Activated CD4-positive, alpha-beta T cell treated with anti-CD3 and anti-CD28 coated beads, Interleukin-2, Interleukin-6, amounts not matched to agents 100 ng/mL and 50 ng/mL, durations not matched to agents 16 hours and 8 hours (primary cell): Measurements from ENCODE around the gene ARPP21.
"Not testable (repeated sequence)": the region's sequence is repeated elsewhere in the genome, so short reads cannot be mapped to it uniquely, and the experiment has no call there.

Experiments
- DNase-seq: peaks from one replicate; pipeline ENCODE4 v3.0.0-alpha.2; 2020

ARPP21 gene

DNA sequence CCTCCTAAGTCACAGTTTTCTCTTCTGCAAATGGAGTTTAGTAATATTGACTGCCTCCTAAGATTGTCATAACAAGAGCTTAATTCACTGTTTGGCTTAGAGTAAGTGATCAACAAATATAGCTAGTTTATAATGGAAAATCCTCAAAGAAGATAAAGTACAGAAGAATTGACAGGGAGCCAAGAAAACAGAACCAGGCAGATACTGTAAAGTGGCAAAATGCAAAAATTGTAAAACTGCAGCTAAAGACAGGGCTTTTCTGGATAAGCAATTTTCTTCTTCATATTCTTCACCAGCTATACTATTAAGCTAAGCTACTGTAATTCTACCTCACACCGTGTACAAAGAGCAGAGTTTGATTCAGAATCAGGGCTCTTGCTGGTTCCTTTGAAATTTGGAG lies 148.6 kb downstream of the ARPP21 start:
- no peak for DNase-seq

DNA sequence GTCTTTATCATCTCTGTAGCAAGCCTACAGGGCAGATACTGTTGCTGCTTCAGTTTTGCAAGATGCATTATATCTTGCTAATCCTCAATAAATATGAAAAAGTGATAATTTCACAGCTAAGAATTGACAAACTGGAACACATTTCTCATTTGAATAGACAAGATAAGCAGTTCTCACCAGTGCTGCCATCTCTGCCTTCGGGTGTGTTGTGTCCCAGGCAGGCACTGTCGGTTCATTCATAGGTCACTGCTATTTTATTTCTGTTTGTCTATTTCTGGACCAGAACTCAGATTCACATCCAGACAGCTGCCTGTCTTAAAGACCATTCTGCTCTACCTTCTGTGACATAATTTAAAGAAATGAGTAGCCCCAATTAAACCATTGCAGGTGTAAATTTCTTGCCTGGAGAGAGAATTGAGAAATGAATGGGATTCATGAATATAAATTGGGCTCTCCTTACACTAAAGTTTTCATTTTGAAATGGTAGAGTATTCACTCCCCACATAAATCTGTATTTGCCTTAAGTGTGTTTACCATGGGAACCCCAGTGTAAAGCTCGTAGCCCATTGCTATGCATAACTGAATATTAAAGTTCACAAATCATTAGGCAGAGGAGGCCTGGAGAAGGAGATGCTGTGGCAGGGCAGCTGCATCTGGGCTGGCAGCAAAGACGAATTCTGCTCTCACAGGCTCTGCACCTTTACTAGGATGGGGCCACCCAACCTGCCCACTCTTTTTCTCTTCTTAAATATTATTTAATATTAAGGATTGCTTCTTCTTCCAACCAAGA lies 149.9 kb downstream of the ARPP21 start:
- no peak for DNase-seq

DNA sequence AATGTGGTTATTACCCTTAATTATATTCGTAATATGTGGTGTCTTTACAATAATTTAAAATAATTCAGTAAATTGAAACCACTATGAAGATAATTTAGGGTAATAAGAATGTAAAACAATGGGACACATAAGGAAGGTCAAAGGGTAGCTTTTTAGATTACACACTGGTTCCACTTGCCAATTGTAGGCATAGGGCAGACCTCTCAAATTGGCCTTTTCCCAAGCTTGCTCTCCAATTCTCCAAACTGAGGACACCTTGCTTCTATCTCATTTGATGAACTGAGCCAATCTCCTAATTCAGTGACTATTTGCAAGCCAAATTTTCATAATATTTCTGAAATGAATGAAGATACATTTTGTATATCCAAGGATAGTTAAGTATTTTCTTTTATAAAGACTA lies 151.4 kb downstream of the ARPP21 start:
- DNase-seq, result no peak

- no peak for DNase-seq
These were observed 154.3 kb downstream of the ARPP21 start for GRCh38 chr3:35793667-35794066.

DNA sequence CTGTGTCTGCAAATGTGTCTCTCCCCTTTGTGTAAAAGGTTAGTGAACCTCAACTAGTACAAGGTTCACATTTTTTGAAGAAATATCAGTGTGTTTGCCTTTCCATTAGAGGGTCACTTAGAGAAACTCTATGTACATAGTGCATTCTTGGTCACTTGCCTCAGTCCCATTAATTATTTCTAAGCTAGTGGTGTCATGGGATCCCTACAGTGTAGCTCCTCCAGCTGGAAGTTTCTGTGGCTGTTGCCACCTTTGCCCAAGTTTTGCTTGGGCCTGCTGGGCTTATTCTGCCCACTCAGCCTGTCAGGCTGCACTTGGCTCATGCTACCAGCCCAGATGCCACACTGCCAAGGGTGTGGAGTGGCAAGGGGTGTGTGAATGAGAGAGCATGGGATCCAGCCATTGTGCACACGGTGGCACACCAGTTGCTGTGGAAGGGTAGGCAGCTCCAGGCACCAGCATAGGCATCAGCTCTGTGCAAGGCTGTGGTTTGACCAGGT lies 161.7 kb downstream of the ARPP21 start:
- no peak for DNase-seq

DNA sequence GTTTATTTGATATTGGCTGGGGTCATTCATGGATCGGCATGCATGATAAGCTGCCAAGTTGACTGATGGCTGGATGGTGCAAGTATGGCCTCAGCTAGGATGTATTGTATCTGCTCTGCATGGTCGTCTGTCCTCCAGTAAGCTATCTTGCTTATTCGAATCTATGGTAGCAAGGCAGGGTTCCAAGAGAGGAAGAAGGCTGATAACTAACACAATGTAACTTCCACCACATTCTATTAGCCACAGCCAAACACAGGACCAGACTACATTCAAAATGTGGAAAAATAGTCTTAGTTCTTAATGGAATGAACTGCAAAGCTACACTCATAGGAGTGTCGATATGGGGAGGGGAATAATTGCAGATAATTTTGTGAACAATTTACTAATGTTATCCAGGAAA lies 175.2 kb downstream of the ARPP21 start:
- DNase-seq, result no peak

DNA sequence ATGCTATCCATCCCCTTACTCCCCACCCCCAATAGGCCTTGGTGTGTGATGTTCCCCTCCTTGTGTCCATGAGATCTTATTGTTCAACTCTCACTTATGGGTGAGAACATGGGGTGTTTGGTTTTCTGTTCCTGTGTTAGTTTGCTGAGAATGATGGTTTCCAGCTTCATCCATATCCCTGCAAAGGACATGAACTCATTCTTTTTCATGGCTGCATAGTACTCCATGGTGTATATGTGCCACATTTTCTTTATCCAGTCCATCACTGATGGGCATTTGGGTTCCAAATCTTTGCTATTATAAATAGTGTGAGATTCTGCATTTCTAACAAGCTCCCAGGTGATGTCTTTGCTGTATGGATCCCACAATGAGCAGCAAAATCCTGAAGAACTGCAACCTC lies 176.5 kb downstream of the ARPP21 start:
- not testable (repeated sequence) for DNase-seq

DNA sequence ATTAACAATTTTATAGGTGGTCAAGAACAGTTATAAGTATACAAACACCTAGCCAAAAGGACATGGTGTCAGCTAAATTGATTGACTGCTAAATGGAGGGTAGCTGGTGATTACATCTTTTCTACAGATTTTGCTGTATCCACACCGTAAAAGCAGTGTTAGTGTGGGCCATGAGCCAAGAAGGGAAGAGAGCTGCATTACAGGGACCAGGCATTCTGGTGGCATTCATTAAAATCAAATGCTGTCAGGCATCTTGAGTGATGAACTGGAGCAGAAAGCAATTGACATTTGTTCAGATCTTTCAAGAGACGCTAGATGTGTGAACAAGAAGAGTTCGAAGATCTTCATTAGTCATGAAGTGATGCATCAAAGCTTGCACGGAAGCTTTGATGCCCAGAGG lies 177.9 kb downstream of the ARPP21 start:
- DNase-seq, result no peak

GRCh38 chr3:35832140-35832571 lies 192.8 kb downstream of the ARPP21 start:
- no peak for DNase-seq
